GM23338 (cell line): ENCODE measurements around the gene CABP4. TPM values are rescaled to one million over a fixed set of nuclear protein-coding genes. Genes with fewer than 3 reads are reported as not detected.

Experiments used
- ATAC-seq: fragments of 200-7000 bp; cut with Tn5 transposase; 3 replicates; pipeline ENCODE4 v1.9.1; 2020
- DNase-seq: peaks from one replicate; pipeline ENCODE4 v3.0.0-alpha.2; 2015; ENCODE audit warnings: low spot score
- H2AFZ ChIP-seq: fragments of 200-600 bp; sonication (generic); 2 replicates; pipeline ENCODE4 v1.8.0; 2016; ENCODE audit warnings: antibody characterized with exemption, mild to moderate bottlenecking, moderate library complexity
- H3F3A ChIP-seq: fragments of 200-600 bp; sonication (generic); replicated peaks from 2 replicates; pipeline ENCODE4 v1.8.0; 2017; ENCODE audit warnings: antibody characterized with exemption, mixed run types, low read depth
- H3K27ac ChIP-seq: fragments of 200-600 bp; sonication (generic); 2 replicates; pipeline ENCODE4 v1.6.1; 2016; ENCODE audit warnings: low read depth
- H3K27me3 ChIP-seq: fragments of 200-600 bp; sonication (generic); 2 replicates; pipeline ENCODE4 v1.8.0; 2016; ENCODE audit warnings: mild to moderate bottlenecking, mixed run types, moderate library complexity; ENCODE audit not compliant: insufficient read depth
- H3K36me3 ChIP-seq: fragments of 200-600 bp; sonication (generic); 2 replicates; pipeline ENCODE4 v1.8.0; 2016; ENCODE audit warnings: mild to moderate bottlenecking; ENCODE audit not compliant: insufficient read depth
- H3K4me1 ChIP-seq: fragments of 200-600 bp; sonication (generic); 2 replicates; pipeline ENCODE4 v1.8.0; 2016; ENCODE audit warnings: mild to moderate bottlenecking, moderate library complexity; ENCODE audit not compliant: insufficient read depth
- H3K4me2 ChIP-seq: fragments of 200-600 bp; sonication (generic); 2 replicates; pipeline ENCODE4 v1.7.1; 2017; ENCODE audit warnings: mixed run types
- H3K4me3 ChIP-seq: fragments of 200-600 bp; sonication (generic); 2 replicates; pipeline ENCODE4 v1.6.1; 2016; ENCODE audit warnings: mixed run types
- H3K79me2 ChIP-seq: fragments of 200-600 bp; sonication (generic); replicated peaks from 2 replicates; pipeline ENCODE4 v1.8.0; 2017; ENCODE audit warnings: mild to moderate bottlenecking; ENCODE audit not compliant: insufficient read depth
- H3K9me2 ChIP-seq: fragments of 200-600 bp; sonication (generic); 2 replicates; pipeline ENCODE4 v1.8.0; 2017; ENCODE audit not compliant: insufficient read depth
- H4K20me1 ChIP-seq: fragments of 200-600 bp; sonication (generic); replicated peaks from 2 replicates; pipeline ENCODE4 v1.8.0; 2017; ENCODE audit warnings: mild to moderate bottlenecking; ENCODE audit not compliant: insufficient read depth
- H3K27ac Mint-ChIP-seq: 2 replicates; pipeline ENCODE4 v1.8.0; 2020; ENCODE audit warnings: inconsistent platforms, mild to moderate bottlenecking, moderate library complexity, mixed read lengths
- H3K27me3 Mint-ChIP-seq: 3 replicates; pipeline ENCODE4 v1.8.0; 2022; ENCODE audit warnings: low read depth, mild to moderate bottlenecking, moderate library complexity, mixed read lengths, inconsistent platforms; ENCODE audit not compliant: insufficient read depth, poor library complexity
- H3K36me3 Mint-ChIP-seq: 3 replicates; pipeline ENCODE4 v1.8.0; 2021; ENCODE audit warnings: low read depth, mild to moderate bottlenecking, inconsistent platforms, moderate library complexity, mixed read lengths
- H3K4me1 Mint-ChIP-seq: 3 replicates; pipeline ENCODE4 v1.8.0; 2020; ENCODE audit warnings: mild to moderate bottlenecking, inconsistent platforms, mixed read lengths
- H3K4me3 Mint-ChIP-seq: 3 replicates; pipeline ENCODE4 v1.8.0; 2021; ENCODE audit warnings: moderate library complexity, mild to moderate bottlenecking, inconsistent platforms, mixed read lengths
- H3K9me3 Mint-ChIP-seq: 3 replicates; pipeline ENCODE4 v1.8.0; 2020; ENCODE audit warnings: moderate library complexity, mild to moderate bottlenecking, inconsistent platforms, mixed read lengths
- CREB1 ChIP-seq: fragments of 250-450 bp; sonication (Bioruptor Pico); IDR thresholded peaks from 2 replicates; pipeline ENCODE4 v1.5.0; 2020; ENCODE audit warnings: low read depth, mild to moderate bottlenecking, moderate library complexity
- EZH2phosphoT487 ChIP-seq: fragments of 200-600 bp; sonication (generic); IDR thresholded peaks from one replicate; pipeline ENCODE4 v1.8.1; 2018; ENCODE audit warnings: antibody characterized with exemption; ENCODE audit not compliant: unreplicated experiment
- NANOG ChIP-seq: IDR thresholded peaks from 2 replicates; pipeline ENCODE4 v1.6.1; 2016; ENCODE audit warnings: antibody characterized with exemption, borderline replicate concordance
- STAT1 ChIP-seq: IDR thresholded peaks from one replicate; pipeline ENCODE4 v1.6.1; 2016; ENCODE audit warnings: antibody characterized with exemption; ENCODE audit not compliant: unreplicated experiment
- ZNF331 ChIP-seq: fragments of 250-450 bp; sonication (Bioruptor Pico); IDR thresholded peaks from 2 replicates; pipeline ENCODE4 v1.5.0; 2020; ENCODE audit warnings: low read depth, mild to moderate bottlenecking, moderate library complexity
- polyA plus RNA-seq: library from polyadenylated mRNA; unstranded; fragments of >200 nt; fragmentation: Nextera tagmentation; extraction: Ambion mirVana; gene quantifications from 2 replicates; pipeline ENCODE4 v1.2.1, GENCODE V29; 2016
- total RNA-seq: library from RNA; depleted of rRNA; stranded (reverse); fragments of >200 nt; shearing (Covaris generic); gene quantifications from 2 replicates; pipeline ENCODE4 v1.2.3, GENCODE V29; 2014
- TF ChIP-seq, protein P1 (sequence below): IDR thresholded peaks from one replicate; pipeline ENCODE4 v1.6.1; 2018; ENCODE audit warnings: antibody characterized with exemption; ENCODE audit not compliant: unreplicated experiment
- TF ChIP-seq, protein P2 (sequence below), 2 experiments: fragments of 200-600 bp in 1 of 2; sonication (generic) in 1 of 2; conservative IDR thresholded peaks; 2 replicates each; pipeline versions ENCODE4 v1.5.1 to v1.6.1; 2016 to 2017; ENCODE audit warnings: antibody characterized with exemption in 2 of 2, low read depth in 2 of 2, mild to moderate bottlenecking in 2 of 2, moderate library complexity in 1 of 2
- TF ChIP-seq, protein P3 (sequence below): IDR thresholded peaks from 2 replicates; pipeline ENCODE4 v1.6.1; 2016; ENCODE audit warnings: antibody characterized with exemption

The CABP4 gene
- total and polyA plus RNA-seq, 2 experiments from 2014 or later, result 0.28 TPM; not detected in 1

DNA sequence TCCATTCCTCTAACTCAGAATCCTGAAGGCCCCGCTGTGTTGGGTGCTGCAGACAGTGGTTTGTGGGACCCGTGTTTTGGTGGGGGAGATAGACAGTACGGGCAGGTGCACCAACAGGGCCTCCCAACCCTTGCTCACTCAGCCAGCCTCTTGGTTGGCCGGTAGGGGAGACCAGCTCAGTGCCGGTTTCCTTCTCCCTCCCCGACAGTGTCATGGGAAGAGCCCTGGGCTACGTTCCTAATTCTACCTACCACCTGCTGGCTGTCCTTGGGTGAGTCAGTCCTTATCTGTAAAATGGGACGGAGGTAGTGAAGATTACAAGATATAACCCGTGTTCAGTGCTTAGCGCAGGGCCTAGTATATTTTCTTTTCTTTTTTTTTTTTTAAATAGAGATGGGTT, 8.0 kb downstream of the CABP4 start (continued):
- TF ChIP-seq, protein P1, sequence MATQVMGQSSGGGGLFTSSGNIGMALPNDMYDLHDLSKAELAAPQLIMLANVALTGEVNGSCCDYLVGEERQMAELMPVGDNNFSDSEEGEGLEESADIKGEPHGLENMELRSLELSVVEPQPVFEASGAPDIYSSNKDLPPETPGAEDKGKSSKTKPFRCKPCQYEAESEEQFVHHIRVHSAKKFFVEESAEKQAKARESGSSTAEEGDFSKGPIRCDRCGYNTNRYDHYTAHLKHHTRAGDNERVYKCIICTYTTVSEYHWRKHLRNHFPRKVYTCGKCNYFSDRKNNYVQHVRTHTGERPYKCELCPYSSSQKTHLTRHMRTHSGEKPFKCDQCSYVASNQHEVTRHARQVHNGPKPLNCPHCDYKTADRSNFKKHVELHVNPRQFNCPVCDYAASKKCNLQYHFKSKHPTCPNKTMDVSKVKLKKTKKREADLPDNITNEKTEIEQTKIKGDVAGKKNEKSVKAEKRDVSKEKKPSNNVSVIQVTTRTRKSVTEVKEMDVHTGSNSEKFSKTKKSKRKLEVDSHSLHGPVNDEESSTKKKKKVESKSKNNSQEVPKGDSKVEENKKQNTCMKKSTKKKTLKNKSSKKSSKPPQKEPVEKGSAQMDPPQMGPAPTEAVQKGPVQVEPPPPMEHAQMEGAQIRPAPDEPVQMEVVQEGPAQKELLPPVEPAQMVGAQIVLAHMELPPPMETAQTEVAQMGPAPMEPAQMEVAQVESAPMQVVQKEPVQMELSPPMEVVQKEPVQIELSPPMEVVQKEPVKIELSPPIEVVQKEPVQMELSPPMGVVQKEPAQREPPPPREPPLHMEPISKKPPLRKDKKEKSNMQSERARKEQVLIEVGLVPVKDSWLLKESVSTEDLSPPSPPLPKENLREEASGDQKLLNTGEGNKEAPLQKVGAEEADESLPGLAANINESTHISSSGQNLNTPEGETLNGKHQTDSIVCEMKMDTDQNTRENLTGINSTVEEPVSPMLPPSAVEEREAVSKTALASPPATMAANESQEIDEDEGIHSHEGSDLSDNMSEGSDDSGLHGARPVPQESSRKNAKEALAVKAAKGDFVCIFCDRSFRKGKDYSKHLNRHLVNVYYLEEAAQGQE, result no peak
- TF ChIP-seq NANOG (no peak), EZH2phosphoT487 (no peak)

DNA sequence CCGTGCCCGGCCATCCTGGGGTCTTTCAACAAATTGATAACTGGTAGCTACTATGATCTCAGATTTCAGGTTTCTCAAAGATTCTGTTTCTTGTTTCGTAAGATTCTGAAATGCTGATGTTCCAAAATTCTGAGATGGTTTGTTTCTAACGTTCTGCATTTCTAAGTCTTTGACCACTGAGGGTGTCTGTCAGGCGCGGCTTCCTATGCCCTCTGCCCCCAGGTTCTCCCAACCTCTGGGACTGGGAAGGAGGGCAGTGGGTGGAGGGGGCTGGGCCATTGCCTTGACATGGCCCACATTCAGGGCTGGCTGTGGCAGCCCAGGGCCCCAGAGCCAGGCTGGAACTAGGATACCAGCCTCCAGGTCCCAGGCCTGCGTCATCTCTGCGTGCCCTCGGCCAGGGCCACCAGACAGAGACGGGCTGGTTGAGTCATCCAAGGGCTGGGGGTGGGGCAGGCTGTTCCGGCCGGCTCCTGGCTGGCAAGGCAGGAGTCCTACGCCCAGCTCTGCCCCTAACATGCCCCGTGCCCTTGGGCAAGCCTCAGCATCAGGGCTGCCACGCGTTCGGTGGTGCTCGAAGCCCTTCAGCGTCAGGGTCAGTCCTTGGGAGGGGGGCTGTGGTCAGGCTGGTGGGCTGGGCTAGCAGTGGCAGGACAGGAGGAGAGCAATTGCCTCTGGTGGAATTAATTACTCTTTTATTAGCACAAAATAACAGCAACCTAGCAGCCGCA, 8.7 kb downstream of the CABP4 start:
- Histone ChIP-seq H3K27ac (no peak overlapping the region), H3F3A (no peaks in the 10 kb centered on the region), H3K79me2 (peaks cover 9% of the 10 kb centered on the region; the same call in 1 of the 2 replicates), H3K27me3 (no peaks in the 10 kb centered on the region), H3K4me3 (peak overlapping the region; percentile 93), H2AFZ (peak overlapping the region; percentile 84), H3K4me2 (peak overlapping the region; percentile 78), H4K20me1 (no peaks in the 10 kb centered on the region), H3K36me3 (no peaks in the 10 kb centered on the region), H3K4me1 (peaks cover 13% of the 10 kb centered on the region; the same call in 1 of the 2 replicates), H3K9me2 (no peaks in the 10 kb centered on the region)
- Mint-ChIP-seq H3K27ac (peak overlapping the region; percentile 83; the same call in 1 of the 2 replicates), H3K4me1 (peaks cover 15% of the 10 kb centered on the region; the same call in 2 of the 3 replicates), H3K9me3 (no peaks in the 10 kb centered on the region), H3K4me3 (peak overlapping the region; percentile 85), H3K36me3 (no peaks in the 10 kb centered on the region; the same call in 2 of the 3 replicates), H3K27me3 (peaks cover 15% of the 10 kb centered on the region)
- no peak for DNase-seq
- ATAC-seq, result no peak
- no peak for TF ChIP-seq STAT1
- TF ChIP-seq, protein P1, result no peak
- TF ChIP-seq, protein P2, sequence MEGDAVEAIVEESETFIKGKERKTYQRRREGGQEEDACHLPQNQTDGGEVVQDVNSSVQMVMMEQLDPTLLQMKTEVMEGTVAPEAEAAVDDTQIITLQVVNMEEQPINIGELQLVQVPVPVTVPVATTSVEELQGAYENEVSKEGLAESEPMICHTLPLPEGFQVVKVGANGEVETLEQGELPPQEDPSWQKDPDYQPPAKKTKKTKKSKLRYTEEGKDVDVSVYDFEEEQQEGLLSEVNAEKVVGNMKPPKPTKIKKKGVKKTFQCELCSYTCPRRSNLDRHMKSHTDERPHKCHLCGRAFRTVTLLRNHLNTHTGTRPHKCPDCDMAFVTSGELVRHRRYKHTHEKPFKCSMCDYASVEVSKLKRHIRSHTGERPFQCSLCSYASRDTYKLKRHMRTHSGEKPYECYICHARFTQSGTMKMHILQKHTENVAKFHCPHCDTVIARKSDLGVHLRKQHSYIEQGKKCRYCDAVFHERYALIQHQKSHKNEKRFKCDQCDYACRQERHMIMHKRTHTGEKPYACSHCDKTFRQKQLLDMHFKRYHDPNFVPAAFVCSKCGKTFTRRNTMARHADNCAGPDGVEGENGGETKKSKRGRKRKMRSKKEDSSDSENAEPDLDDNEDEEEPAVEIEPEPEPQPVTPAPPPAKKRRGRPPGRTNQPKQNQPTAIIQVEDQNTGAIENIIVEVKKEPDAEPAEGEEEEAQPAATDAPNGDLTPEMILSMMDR (conservative IDR thresholded peaks at IDR 0.05; ENCODE audit: low read depth in 2 of 2), result no peak
- TF ChIP-seq NANOG, result no peak
- TF ChIP-seq CREB1, result no peak
- TF ChIP-seq, protein P3, sequence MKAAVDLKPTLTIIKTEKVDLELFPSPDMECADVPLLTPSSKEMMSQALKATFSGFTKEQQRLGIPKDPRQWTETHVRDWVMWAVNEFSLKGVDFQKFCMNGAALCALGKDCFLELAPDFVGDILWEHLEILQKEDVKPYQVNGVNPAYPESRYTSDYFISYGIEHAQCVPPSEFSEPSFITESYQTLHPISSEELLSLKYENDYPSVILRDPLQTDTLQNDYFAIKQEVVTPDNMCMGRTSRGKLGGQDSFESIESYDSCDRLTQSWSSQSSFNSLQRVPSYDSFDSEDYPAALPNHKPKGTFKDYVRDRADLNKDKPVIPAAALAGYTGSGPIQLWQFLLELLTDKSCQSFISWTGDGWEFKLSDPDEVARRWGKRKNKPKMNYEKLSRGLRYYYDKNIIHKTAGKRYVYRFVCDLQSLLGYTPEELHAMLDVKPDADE, result no peak
- TF ChIP-seq ZNF331 (CRISPR knock-in tag), result no peak
